GM19324 (cell line): Measurements from ENCODE around the gene CTSE.
A peak's percentile ranks its signal among the peaks of the same experiment; 100 is the strongest.
"Not testable (repeated sequence)": the region's sequence is repeated elsewhere in the genome, so short reads cannot be mapped to it uniquely, and the experiment has no call there.

Experiments
- ATAC-seq: cut with Tn5 transposase; IDR thresholded peaks from one replicate; pipeline ENCODE4 v1.9.1; 2021; ENCODE audit warnings: mild to moderate bottlenecking, moderate library complexity; ENCODE audit not compliant: unreplicated experiment, low FRiP score

CTSE gene

DNA sequence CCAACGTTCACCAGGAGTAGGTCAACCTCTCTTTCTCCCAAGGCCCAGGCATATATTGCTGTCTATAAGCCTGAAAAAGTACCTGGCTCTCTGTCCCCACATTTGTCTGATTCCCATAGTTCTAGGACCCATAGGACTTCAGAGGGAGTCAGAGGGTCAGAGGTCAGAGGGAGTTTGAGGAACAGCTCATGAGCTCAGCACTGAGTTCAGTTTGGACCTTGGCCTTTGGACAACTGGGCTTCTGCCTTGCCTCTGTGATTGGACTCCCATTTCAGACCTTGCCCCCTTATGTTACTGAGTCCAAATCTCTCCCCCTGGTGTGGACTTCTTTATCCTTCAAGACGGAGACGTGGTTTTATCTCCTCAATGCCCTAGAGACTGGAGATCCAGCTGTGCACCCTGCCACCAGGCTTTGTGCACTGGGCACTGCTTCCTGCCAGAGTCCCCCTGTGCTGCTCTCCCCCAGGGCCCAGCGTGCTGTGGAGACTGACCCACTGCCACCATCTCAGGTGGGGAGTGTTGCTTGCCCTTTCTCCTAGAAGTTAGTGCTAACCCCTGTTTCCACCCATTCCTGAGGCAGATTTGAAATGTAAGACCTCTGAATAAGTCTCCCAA is 3.2 kb downstream of the CTSE start:
- no peak for ATAC-seq

DNA sequence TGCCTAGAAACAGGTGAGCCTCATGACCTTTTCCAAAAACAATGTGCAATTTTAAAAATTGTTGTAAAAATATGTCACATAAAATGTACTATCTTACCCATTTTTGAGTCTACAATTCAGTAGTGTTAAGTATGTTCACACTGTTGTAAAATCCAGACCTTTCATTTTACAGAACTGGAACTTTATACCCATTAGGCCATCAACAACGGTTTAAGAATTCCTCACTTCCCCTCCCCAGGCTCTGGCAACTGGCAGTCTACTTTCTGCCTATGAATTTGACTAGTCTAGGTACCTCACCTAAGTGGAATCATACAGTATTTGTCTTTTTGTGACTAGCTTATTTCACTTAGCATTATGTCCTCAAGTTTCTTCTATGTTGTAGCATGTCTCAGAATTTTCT is 8.6 kb downstream of the CTSE start:
- ATAC-seq, result no peak

- ATAC-seq, result no peak
Measured at GRCh38 chr1:206014601-206015000, 9.1 kb downstream of the CTSE start.

DNA sequence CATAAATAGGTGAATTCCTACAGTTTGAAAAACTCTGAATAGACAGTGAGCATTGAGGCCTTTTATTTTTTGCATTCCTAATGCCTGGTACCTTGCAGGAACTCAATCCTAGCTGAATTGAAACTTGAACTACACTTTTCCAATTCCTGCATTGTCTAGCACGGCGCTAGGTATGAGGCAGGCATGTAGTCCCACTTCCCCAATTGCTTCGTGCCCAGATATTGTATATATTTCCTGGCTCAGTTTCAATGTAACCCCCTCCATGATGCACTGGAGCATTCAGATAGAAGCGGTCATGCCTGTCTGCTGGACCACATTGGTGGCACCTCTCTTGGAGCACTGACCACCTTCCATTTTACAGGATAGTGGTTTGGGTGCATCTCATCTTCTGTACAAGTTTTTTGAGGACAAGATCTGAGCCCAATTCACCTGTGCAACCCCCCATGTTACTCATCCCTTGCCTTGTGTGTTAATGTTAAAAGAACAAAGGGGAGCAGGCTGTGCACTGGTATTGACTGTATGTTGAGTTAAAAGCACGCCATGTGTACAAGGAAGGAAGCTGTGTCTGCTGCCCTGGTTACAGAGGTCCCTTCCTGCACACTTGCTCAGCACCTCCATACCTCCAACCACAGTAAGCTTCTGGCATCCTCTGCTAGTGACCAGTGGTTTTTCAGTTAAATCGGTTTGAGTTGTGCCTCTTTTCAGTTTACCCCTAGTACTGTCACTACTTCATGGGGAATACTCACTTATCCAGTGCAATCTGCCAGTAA is 10.5 kb downstream of the CTSE start:
- ATAC-seq, result no peak

GRCh38 chr1:206012086-206012859 is 11.4 kb downstream of the CTSE start:
- ATAC-seq, result peak; percentile 87

- no peak for ATAC-seq
Measured at GRCh38 chr1:206011057-206011456, 12.6 kb downstream of the CTSE start.

DNA sequence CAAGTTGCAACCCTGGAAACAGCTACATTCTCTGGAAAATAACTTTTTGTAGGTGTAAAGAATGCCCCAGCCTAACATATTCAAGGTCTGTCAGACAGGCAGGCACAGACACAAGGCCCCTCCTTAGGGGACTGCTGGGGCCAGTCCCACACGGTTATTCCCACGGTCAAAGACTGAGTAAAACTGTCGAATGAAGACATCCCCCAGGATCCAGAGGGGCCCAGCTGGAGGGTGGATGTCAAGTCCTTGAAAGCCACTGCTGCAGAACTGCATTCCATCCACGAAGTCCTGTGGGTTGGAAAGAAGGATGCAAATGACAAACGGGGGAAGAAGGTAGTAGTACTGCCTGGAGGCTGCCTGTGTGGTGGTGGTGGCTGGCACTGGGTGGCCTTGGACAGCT is 13.6 kb downstream of the CTSE start:
- ATAC-seq, result no peak

- no peak for ATAC-seq
Measured at GRCh38 chr1:206006946-206007345, 16.7 kb downstream of the CTSE start.

- ATAC-seq, result no peak
Measured at GRCh38 chr1:206005778-206006180, 17.9 kb downstream of the CTSE start.

DNA sequence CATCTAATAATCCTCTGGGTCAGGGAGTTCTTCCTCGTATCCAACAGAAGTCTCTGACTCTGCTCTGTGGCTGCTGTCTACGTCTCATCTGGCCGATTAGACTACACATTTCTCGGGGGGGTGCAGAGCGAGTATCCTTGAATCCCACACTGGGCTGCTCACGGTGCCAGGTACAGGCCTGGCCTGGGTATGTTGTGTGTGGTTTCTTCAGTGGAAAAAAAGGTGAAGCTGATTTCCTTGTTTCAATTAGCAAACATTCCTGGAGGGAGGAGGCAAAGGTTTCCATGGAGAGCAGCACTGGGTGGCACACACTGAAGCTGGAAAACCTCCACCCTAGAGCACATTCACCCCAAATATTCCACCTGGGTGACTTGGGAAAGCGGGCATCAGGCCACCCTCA is 18.5 kb downstream of the CTSE start:
- no peak for ATAC-seq

GRCh38 chr1:206004826-206005225 is 18.9 kb downstream of the CTSE start:
- ATAC-seq, result no peak

- ATAC-seq, result no peak
Measured at GRCh38 chr1:206003854-206004800, 19.6 kb downstream of the CTSE start.

GRCh38 chr1:206002871-206003801 is 20.6 kb downstream of the CTSE start, which contains the start of gene RAB7B:
RAB7B (minus strand) TSS chr1:206003395; CDS start chr1:205994135, 9,260 bp downstream.
- no peak for ATAC-seq

- ATAC-seq, result no peak
Measured at GRCh38 chr1:206002160-206002559, 21.5 kb downstream of the CTSE start.

- no peak for ATAC-seq
Measured at GRCh38 chr1:206001476-206001888, 22.2 kb downstream of the CTSE start.

DNA sequence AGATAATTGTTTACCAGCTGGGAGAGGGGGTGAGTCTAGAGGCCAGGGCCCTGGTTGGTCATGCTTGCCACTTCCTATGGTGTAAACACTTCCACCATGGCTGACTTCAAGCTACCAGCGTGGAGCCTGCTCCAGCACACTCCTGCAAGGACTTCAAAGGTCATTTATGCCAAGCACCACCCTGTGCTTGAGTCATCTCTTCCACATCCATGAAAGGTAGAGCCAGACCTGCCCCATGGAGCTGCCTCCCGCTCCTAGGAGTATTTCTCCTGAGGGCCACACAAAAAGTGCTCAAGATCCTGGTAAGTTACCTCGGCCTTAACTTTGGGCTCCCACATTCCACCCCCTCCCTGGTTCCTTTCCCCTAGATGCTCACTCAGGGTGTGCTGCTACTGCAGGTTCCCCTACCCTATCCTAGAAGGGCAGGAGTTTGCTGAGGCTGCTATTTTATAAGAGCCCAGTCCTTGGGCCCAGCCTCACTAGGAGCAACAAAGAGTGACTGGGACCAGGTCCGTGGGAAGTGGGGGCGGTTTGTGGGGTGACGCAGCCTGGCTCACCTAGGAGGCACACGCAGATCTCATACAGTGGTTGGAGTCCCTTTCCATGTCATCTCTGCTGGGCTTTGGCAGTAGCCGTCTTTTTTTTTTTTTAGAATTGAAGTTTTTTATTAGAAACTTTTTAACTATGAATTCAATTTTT is 22.9 kb downstream of the CTSE start:
- no peak for ATAC-seq

- ATAC-seq, result no peak
Measured at GRCh38 chr1:205998457-205999241, 25.0 kb downstream of the CTSE start.

- ATAC-seq, result not testable (repeated sequence)
Measured at GRCh38 chr1:205996641-205997040, 27.1 kb downstream of the CTSE start.
